IMR-90 (cell line): Measurements from ENCODE around the gene RENBP. TPM values are rescaled to one million over a fixed set of nuclear protein-coding genes. Genes with fewer than 3 reads are reported as not detected.

Source experiments
- ATAC-seq: fragments of 200-7000 bp; cut with Tn5 transposase; 2 replicates; pipeline ENCODE4 v1.9.1; 2020; ENCODE audit warnings: low read depth, mild to moderate bottlenecking, moderate library complexity
- BruUV-seq: library from RNA; stranded (reverse); fragments of 400-500 nt; replicated peaks from 2 replicates; lab custom pipeline; 2021; lab: Mats Ljungman, UMichigan
- CTCF ChIA-PET: fragments of 300-600 bp; formaldehyde crosslinking; extraction: SDS; loops from one replicate; lab custom pipeline; 2021; ENCODE audit warnings: antibody characterized with exemption; lab: Yijun Ruan, JAX
- POLR2A ChIA-PET: fragments of 300-600 bp; sonication (Branson Sonifier 250); formaldehyde crosslinking; loops from one replicate; lab custom pipeline; 2022; ENCODE audit warnings: antibody characterized with exemption; ENCODE audit not compliant: unreplicated experiment; lab: Charles Lee
- DNase-seq: peaks from one replicate; pipeline ENCODE4 v3.0.0; 2013
- H2AFZ ChIP-seq: replicated peaks from 2 replicates; pipeline ENCODE3; 2013; ENCODE audit warnings: low read length, mild to moderate bottlenecking; ENCODE audit not compliant: poor library complexity
- H2AK5ac ChIP-seq: 2 replicates; pipeline ENCODE4 v1.6.1; 2013; ENCODE audit warnings: low read depth, low read length, inconsistent platforms
- H2AK9ac ChIP-seq: replicated peaks from 2 replicates; pipeline ENCODE3; 2013; ENCODE audit warnings: mild to moderate bottlenecking, low read depth, low read length, moderate library complexity; ENCODE audit not compliant: poor library complexity
- H2BK120ac ChIP-seq: 2 replicates; pipeline ENCODE4 v1.6.1; 2013; ENCODE audit warnings: low read depth, low read length, inconsistent platforms
- H2BK15ac ChIP-seq: 3 replicates; pipeline ENCODE4 v1.6.1; 2013; ENCODE audit warnings: low read depth, low read length, inconsistent platforms
- H2BK20ac ChIP-seq: 2 replicates; pipeline ENCODE4 v1.6.1; 2013; ENCODE audit warnings: low read depth, mild to moderate bottlenecking, inconsistent platforms, low read length, moderate library complexity
- H2BK5ac ChIP-seq: 2 replicates; pipeline ENCODE4 v1.6.1; 2013; ENCODE audit warnings: mild to moderate bottlenecking, low read depth, low read length, inconsistent platforms; ENCODE audit not compliant: poor library complexity, severe bottlenecking
- H3K14ac ChIP-seq: replicated peaks from 2 replicates; pipeline ENCODE4 v1.6.1; 2013; ENCODE audit warnings: low read depth, low read length, inconsistent platforms
- H3K18ac ChIP-seq: 2 replicates; pipeline ENCODE4 v1.6.1; 2013; ENCODE audit warnings: low read depth, low read length, control low read depth
- H3K23ac ChIP-seq: 2 replicates; pipeline ENCODE4 v1.6.1; 2013; ENCODE audit warnings: low read depth, low read length, inconsistent platforms
- H3K27ac ChIP-seq: 2 replicates; pipeline ENCODE4 v1.5.1; 2013; ENCODE audit warnings: mild to moderate bottlenecking, control low read depth, low read length; ENCODE audit not compliant: insufficient read depth
- H3K27me3 ChIP-seq: 2 replicates; pipeline ENCODE4 v1.6.1; 2013; ENCODE audit warnings: low read length; ENCODE audit not compliant: control insufficient read depth, insufficient read depth
- H3K36me3 ChIP-seq: 2 replicates; pipeline ENCODE4 v1.6.1; 2013; ENCODE audit warnings: low read length, mixed read lengths; ENCODE audit not compliant: control insufficient read depth, insufficient read depth
- H3K4ac ChIP-seq: 2 replicates; pipeline ENCODE4 v1.6.1; 2013; ENCODE audit warnings: low read depth, low read length, inconsistent platforms
- H3K4me1 ChIP-seq: 2 replicates; pipeline ENCODE4 v1.6.1; 2013; ENCODE audit warnings: low read length, mixed read lengths; ENCODE audit not compliant: control insufficient read depth, insufficient read depth
- H3K4me2 ChIP-seq: 2 replicates; pipeline ENCODE4 v1.6.1; 2013; ENCODE audit warnings: low read depth, mild to moderate bottlenecking, control low read depth, low read length, moderate library complexity
- H3K4me3 ChIP-seq: 2 replicates; pipeline ENCODE4 v1.5.1; 2013; ENCODE audit warnings: low read depth, mild to moderate bottlenecking, control low read depth, low read length, moderate library complexity; ENCODE audit not compliant: insufficient read depth
- H3K56ac ChIP-seq: 2 replicates; pipeline ENCODE4 v1.6.1; 2013; ENCODE audit warnings: low read length, inconsistent platforms; ENCODE audit not compliant: insufficient read depth; ENCODE audit errors: extremely low read depth
- H3K79me1 ChIP-seq, 2 experiments: 2 replicates each; pipeline ENCODE4 v1.6.1; 2013; ENCODE audit warnings: low read length in 2 of 2, inconsistent platforms in 1 of 2, low read depth in 1 of 2
- H3K9ac ChIP-seq: 2 replicates; pipeline ENCODE4 v1.6.1; 2013; ENCODE audit warnings: low read depth, low read length, control low read depth
- H3K9me1 ChIP-seq: 2 replicates; pipeline ENCODE4 v1.6.1; 2013; ENCODE audit warnings: low read length, inconsistent platforms; ENCODE audit not compliant: insufficient read depth
- H3K9me3 ChIP-seq: 2 replicates; pipeline ENCODE4 v1.6.1; 2013; ENCODE audit warnings: low read length; ENCODE audit not compliant: control insufficient read depth, insufficient read depth
- H4K20me1 ChIP-seq: 2 replicates; pipeline ENCODE4 v1.6.1; 2013; ENCODE audit warnings: low read length, inconsistent platforms; ENCODE audit not compliant: insufficient read depth
- H4K5ac ChIP-seq: 2 replicates; pipeline ENCODE4 v1.6.1; 2013; ENCODE audit warnings: mild to moderate bottlenecking, low read depth, low read length, control low read depth
- H4K8ac ChIP-seq, 2 experiments: 2 replicates each; pipeline ENCODE4 v1.6.1; 2013; ENCODE audit warnings: low read depth in 2 of 2, low read length in 2 of 2, control low read depth in 1 of 2, inconsistent platforms in 1 of 2
- H4K91ac ChIP-seq: 2 replicates; pipeline ENCODE4 v1.6.1; 2013; ENCODE audit warnings: low read depth, low read length, inconsistent platforms; ENCODE audit not compliant: insufficient read depth
- POLR2A ChIP-seq: IDR thresholded peaks from 2 replicates; pipeline ENCODE4 v1.6.1; 2012; ENCODE audit warnings: mild to moderate bottlenecking, low read depth, low read length
- RAD21 ChIP-seq: IDR thresholded peaks from 2 replicates; pipeline ENCODE4 v1.6.1; 2012; ENCODE audit warnings: low read length, improper control_type of control experiment
- SMC3 ChIP-seq: fragments of 150-350 bp; IDR thresholded peaks from 2 replicates; pipeline ENCODE4 v1.6.1; 2016; ENCODE audit warnings: low read depth, mild to moderate bottlenecking, antibody characterized with exemption, low read length, moderate library complexity
- WGBS, 2 experiments: methylation state at CpG; one replicate each; pipeline versions ENCODE4 v1.1.5 to v1.1.7; 2013; ENCODE audit warnings: missing lambda C conversion rate in 2 of 2; ENCODE audit not compliant: insufficient read length in 1 of 2; ENCODE audit errors: extremely low coverage in 2 of 2; 5-methylcytosine and 5-hydroxymethylcytosine counted together
- dilution Hi-C: fragments of 300-500 bp; cut with HindIII; formaldehyde crosslinking; loops from one replicate; pipeline ENCODE4 v1.14.3; 2018; ENCODE audit warnings: low sequenced_read_pairs; ENCODE audit not compliant: unreplicated experiment
- in situ Hi-C: fragments of 300-500 bp; cut with MboI; formaldehyde crosslinking; loops from 3 replicates; pipeline ENCODE4 v1.14.3; 2019; ENCODE audit warnings: low sequenced_read_pairs, inconsistent platforms, mixed read lengths
- intact Hi-C: fragments of 100-400 bp; cut with micrococcal nuclease; formaldehyde crosslinking; loops from 2 replicates; pipeline ENCODE4 v1.10.0; 2022
- polyA plus RNA-seq, 3 experiments: library from polyadenylated mRNA; depleted of rRNA; stranded (reverse); fragments of >200 nt; gene quantifications; 2 replicates each; pipeline ENCODE4 v1.2.3, GENCODE V29; 2012; ENCODE audit warnings: low replicate concordance in 1 of 3
- total RNA-seq: library from RNA; depleted of rRNA; stranded (reverse); fragments of >200 nt; gene quantifications from 2 replicates; pipeline ENCODE4 v1.2.3, GENCODE V29; 2012

RENBP gene
- total and polyA plus RNA-seq, 2 of the 4 experiments (the other 2 are of a cell fraction): 0.15 to 0.18 TPM

- 65% methylated on average over 17 of the region's 27 CpGs; no CpG with 5 or more reads in 1 of the 2 experiments for WGBS, 2 experiments
- H3K4me1 ChIP-seq: peaks cover 5% of the 10 kb centered on the region; the same call in 1 of the 2 replicates
- no peak overlapping the region for H3K4ac ChIP-seq
- no peak overlapping the region for H3K56ac ChIP-seq
- dilution Hi-C loops (no loop called here), intact Hi-C loops (no loop called here), in situ Hi-C loops (loop anchor here (25.0 kb wide), 1 partner anchor 944 kb away; no protein-coding TSS in a partner anchor)
- no peak overlapping the region for H3K27ac ChIP-seq
- no peaks in the 10 kb centered on the region for H3K36me3 ChIP-seq
- H3K9ac ChIP-seq: no peak overlapping the region
- peaks cover 6% of the 10 kb centered on the region for H3K27me3 ChIP-seq
- BruUV-seq: no TSS peak
- ATAC-seq: no peak
- H3K14ac ChIP-seq: no peak overlapping the region
- no peaks in the 10 kb centered on the region for H3K79me1 ChIP-seq
- H3K4me2 ChIP-seq: no peak overlapping the region
- TF ChIP-seq SMC3: no peak
- TF ChIP-seq RAD21: no peak
- no peak for TF ChIP-seq POLR2A
- ChIA-PET CTCF (no interaction called here), POLR2A (no interaction called here)
- H4K20me1 ChIP-seq: no peaks in the 10 kb centered on the region; the same call in 1 of the 2 replicates
- no peak overlapping the region for H3K23ac ChIP-seq
- no peak overlapping the region for H2BK5ac ChIP-seq
- no peaks in the 10 kb centered on the region; the same call in 1 of the 2 replicates for H3K9me3 ChIP-seq
- H2BK20ac ChIP-seq: no peak overlapping the region
- H2AK5ac ChIP-seq: no peak overlapping the region
- no peak overlapping the region for H3K4me3 ChIP-seq
- H4K5ac ChIP-seq: no peak overlapping the region
- H3K18ac ChIP-seq: no peak overlapping the region
- no peak for DNase-seq
- H2BK15ac ChIP-seq: no peak overlapping the region
- H2BK120ac ChIP-seq: no peak overlapping the region
- no peak overlapping the region for H4K91ac ChIP-seq
- H4K8ac ChIP-seq: no peak overlapping the region
- no peak overlapping the region for H2AFZ ChIP-seq
- H3K9me1 ChIP-seq: peaks cover 3% of the 10 kb centered on the region
- no peak overlapping the region for H2AK9ac ChIP-seq
Observed at GRCh38 chrX:153906126-153906917, 38.1 kb downstream of the RENBP start.
